ENCODE measurements around the gene PFDN5.

PFDN5 gene

GRCh38 chr12:53295070-53295890 is at the start of gene PFDN5:
TSS of gene PFDN5 (plus strand) at chr12:53295542. CDS start at chr12:53295568, 26 bp downstream.
- DNase-seq = peak; percentile 85

GRCh38 chr12:53251477-53252348 is 43.6 kb upstream of the PFDN5 start:
- peak; percentile 63 for DNase-seq

GRCh38 chr12:53252349-53252916 is 42.9 kb upstream of the PFDN5 start:
- no peak for DNase-seq

- DNase-seq = no peak
Observed at GRCh38 chr12:53253298-53253697, 42.0 kb upstream of the PFDN5 start.

GRCh38 chr12:53254816-53255545 is 40.4 kb upstream of the PFDN5 start:
- DNase-seq = no peak

GRCh38 chr12:53255996-53256395 is 39.3 kb upstream of the PFDN5 start:
- no peak for DNase-seq

GRCh38 chr12:53258541-53259539 is 36.5 kb upstream of the PFDN5 start:
- no peak for DNase-seq

GRCh38 chr12:53259891-53260290 is 35.5 kb upstream of the PFDN5 start:
- DNase-seq = no peak

- no peak for DNase-seq
Observed at GRCh38 chr12:53265783-53266182, 29.6 kb upstream of the PFDN5 start.

GRCh38 chr12:53267306-53267998 is 27.9 kb upstream of the PFDN5 start:
- no peak for DNase-seq

- DNase-seq = peak; percentile 74
Observed at GRCh38 chr12:53267999-53268629, 27.2 kb upstream of the PFDN5 start, which contains the start of gene ESPL1. TSS of gene ESPL1 (plus strand) at chr12:53268299. CDS start at chr12:53268767, 468 bp downstream.

- no peak for DNase-seq
Observed at GRCh38 chr12:53268630-53269562, 26.4 kb upstream of the PFDN5 start.

GRCh38 chr12:53274445-53274844 is 20.9 kb upstream of the PFDN5 start:
- DNase-seq = no peak

- no peak for DNase-seq
Observed at GRCh38 chr12:53276511-53276910, 18.8 kb upstream of the PFDN5 start.

GRCh38 chr12:53277981-53278380 is 17.4 kb upstream of the PFDN5 start:
- no peak for DNase-seq

GRCh38 chr12:53279283-53279869 is 16.0 kb upstream of the PFDN5 start:
- no peak for DNase-seq

GRCh38 chr12:53279888-53280498 is 15.3 kb upstream of the PFDN5 start:
- DNase-seq = no peak

- DNase-seq = no peak
Observed at GRCh38 chr12:53286448-53286847, 8.9 kb upstream of the PFDN5 start.

Data from activated effector memory CD4-positive, alpha-beta T cell treated with Interleukin-2 at 50 U/mL for 16 hours (primary cell).